NCI-H2107 treated with DMSO at 0.1 percent for 48 hours (cell line): ENCODE data around the gene SLC22A3.
"Not testable (repeated sequence)": the region's sequence is repeated elsewhere in the genome, so short reads cannot be mapped to it uniquely, and the experiment has no call there.

Experiments
- DNase-seq: peaks from one replicate; lab custom pipeline; 2025; ENCODE audit not compliant: unreplicated experiment; lab: John Stamatoyannopoulos, UW

Gene SLC22A3

DNA sequence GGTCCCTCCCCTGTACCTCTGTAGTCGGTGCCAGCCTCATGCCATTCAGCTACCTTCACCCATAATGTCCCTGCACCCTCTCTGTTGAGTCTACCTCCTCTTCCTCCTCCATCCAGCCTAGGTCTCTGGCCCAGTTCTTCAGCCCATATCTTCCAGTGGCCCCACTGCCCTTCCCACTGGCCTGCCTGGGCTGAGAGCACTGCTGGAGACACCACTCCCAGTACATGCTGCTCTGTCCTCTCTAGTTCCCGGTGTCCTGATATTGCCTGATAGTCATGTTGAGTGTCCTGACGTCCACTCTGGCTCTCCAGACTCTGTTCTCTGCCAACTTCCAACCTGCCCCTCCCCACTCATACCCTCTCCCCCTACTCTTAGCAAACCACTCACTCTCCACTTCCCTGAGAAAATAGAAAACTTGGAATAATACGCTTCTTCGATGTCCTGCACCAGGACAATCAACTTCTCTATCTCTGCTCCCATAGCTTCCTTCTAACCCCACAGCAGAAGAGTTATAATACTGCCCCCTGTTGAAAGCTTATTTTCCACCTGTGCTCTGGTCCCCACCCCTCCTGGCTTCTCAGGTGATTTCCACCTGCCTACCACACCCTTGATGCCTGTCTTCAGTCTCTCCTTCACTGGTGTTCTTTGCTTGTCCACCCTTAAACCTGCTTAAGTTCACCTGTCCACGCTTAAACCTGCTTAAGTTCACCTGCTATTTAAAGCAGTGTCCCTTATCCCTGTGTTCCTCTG lies 19.8 kb downstream of the SLC22A3 start:
- no peak for DNase-seq

GRCh38 chr6:160368670-160369069 lies 20.5 kb downstream of the SLC22A3 start:
- no peak for DNase-seq

GRCh38 chr6:160373601-160374000 lies 25.4 kb downstream of the SLC22A3 start:
- DNase-seq, result not testable (repeated sequence)

- no peak for DNase-seq
These were observed 26.8 kb downstream of the SLC22A3 start for GRCh38 chr6:160374836-160375560.

DNA sequence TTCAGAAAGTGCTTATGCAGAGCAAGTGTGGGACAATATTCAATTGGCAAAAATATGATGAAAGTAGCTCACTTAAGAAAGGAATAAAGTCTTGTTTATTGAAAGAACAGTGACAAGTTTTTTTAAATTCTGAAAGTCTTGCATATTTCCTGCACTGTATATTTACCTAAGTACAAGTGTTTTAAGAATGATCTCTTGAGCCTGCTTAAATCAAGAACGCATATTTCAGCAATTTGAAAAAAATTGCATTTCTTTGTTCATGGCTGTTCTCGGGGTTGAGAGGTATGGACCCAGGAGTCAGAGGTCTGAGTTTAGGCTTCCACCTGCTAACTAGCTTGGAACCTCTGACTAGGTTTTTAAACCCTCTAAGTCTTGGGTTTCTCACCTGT lies 27.4 kb downstream of the SLC22A3 start:
- DNase-seq, result no peak

DNA sequence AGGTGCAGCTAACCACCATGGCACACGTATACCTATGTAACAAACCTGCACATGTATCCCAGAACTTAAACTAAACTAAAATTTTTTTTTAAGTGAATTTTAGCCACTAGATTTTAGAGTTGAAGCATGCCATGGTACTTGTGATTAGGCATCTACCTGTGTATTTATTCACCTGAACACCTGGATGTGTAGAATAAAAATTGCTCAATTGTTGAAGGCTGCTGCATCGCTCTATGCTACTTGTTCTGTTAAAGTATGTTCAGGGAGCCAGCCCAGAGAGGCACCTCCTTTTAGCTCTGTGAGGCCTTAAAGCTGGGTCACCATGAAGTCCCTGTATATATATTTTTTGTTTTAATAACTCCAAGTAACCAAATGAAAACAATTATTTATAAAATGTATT lies 28.3 kb downstream of the SLC22A3 start:
- DNase-seq, result no peak

GRCh38 chr6:160378218-160378617 lies 30.0 kb downstream of the SLC22A3 start:
- DNase-seq, result no peak

GRCh38 chr6:160378882-160379281 lies 30.7 kb downstream of the SLC22A3 start:
- DNase-seq, result no peak

DNA sequence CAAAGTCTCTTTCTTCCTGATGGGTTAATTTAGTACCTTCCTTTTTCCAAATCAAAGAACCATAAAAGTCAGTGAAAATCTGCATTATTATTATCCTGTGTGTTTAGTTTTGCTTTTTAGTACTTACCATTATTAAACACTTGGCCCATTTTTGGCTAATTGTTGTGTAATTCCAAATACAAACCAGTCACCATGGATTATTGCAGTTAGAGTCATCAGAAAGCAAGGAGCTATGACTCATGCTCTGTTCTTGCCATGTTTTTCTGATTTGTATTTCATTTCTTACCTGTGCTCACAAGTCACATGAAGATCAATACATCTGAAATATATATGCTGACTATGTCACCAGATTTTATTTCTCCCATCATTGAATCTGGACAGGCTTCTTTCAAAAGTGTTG lies 31.3 kb downstream of the SLC22A3 start:
- DNase-seq, result no peak

DNA sequence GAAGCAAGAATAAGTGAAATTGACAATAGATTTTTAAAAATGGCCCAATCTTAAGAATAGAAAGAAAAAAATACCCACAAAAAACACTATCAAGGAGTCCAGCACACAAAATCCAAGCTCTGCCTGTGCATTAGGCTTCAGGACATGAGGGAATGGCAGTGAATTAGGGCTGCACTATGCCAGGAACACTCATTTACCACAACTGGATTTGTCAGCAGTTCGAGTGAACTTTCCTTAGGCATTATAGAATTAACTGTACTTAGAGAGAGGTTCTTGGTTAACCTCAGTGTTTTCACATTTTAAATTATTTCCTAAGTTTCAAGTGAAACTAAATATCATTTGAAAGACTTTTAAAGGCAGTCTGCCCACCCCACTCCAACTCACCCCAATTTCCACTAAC lies 34.8 kb downstream of the SLC22A3 start:
- DNase-seq, result no peak

GRCh38 chr6:160386869-160387530 lies 38.8 kb downstream of the SLC22A3 start:
- DNase-seq, result no peak

- no peak for DNase-seq
These were observed 39.9 kb downstream of the SLC22A3 start for GRCh38 chr6:160387916-160388643.

GRCh38 chr6:160388922-160389321 lies 40.7 kb downstream of the SLC22A3 start:
- no peak for DNase-seq

DNA sequence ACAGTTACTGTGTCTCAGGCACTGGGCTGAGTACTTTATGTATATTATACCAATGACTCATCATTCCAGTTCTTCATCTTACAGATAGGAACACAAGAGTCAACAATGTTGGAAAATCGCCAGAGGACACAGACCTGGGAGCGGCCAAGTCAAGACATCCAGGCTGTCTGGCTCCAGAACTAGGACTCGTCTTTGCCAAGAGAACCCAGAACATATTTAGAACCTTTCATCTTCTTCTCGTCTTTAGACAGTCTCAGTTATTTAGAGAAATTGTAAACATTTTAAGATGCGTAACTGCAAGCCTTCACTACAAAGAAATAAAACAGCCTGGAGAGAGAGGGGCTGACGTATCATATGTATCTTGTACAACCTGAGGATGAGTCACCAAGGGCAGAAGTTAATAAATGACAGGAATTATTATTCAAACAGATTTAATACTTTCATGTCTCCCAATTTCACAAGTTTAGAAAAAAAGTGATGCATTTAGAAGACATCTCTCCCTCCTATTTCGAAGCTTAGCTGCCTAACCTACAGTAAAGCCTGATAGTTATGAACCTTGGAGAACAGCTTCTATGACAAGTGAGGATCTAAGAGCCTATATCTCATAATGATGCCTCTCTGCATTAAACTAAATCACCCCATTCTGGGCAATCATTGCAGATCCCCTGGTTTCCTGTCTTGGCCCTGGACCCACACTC lies 43.4 kb downstream of the SLC22A3 start:
- DNase-seq, result no peak

DNA sequence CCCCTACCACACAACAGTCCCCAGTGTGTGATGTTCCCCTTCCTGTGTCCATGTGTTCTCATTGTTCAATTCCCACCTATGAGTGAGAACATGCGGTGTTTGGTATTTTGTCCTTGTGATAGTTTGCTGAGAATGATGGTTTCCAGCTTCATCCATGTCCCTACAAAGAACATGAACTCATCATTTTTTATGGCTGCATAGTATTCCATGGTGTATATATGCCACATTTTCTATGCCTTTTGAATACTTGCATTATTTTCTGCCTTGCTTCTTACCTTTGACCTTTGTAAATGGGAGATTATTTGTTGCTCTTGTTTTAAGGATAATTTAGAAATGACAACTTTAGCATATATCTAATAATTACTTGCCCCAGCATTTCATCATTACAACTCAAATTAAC lies 45.3 kb downstream of the SLC22A3 start:
- not testable (repeated sequence) for DNase-seq

- no peak for DNase-seq
These were observed 45.9 kb downstream of the SLC22A3 start for GRCh38 chr6:160393891-160394653.

GRCh38 chr6:160394654-160395035 lies 46.5 kb downstream of the SLC22A3 start:
- no peak for DNase-seq

GRCh38 chr6:160395187-160395586 lies 47.0 kb downstream of the SLC22A3 start:
- DNase-seq, result no peak

GRCh38 chr6:160396292-160396691 lies 48.1 kb downstream of the SLC22A3 start:
- no peak for DNase-seq

DNA sequence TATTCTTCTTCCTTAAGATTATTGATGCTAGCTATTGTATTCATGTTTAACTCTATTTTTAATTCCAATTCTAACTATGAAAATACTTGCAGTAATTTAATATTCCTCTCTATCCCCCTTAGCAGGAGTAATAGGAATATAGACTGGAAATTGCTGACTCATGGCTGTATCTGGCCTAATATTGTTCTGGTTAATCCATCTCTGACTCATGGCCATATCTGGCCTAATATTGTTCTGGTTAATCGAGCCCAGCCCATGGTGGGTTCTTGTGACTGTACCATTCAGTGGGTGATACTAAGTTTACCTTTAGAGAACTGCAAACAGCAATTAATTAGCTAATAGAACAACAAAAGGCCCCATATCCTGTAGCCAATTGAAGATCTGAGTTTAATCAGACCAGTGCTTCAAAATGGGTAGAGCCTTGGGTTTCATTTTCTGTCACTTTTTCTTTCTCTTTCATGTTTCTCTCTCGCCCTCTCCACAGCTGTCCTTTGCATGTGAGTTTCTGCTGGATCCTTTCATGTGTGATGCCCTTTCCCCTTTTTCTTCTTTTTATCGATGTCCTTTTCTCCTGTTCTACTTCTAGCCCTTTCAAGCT lies 50.6 kb downstream of the SLC22A3 start:
- DNase-seq, result no peak
